WTC11 (cell line): ENCODE measurements around the gene ATG7. TPM values are rescaled to one million over a fixed set of nuclear protein-coding genes. Genes with fewer than 3 reads are reported as not detected.

Source experiments
- ATAC-seq: fragments of 200-7000 bp; cut with Tn5 transposase; 2 replicates; pipeline ENCODE4 v1.10.0; 2021; ENCODE audit warnings: mild to moderate bottlenecking, moderate library complexity
- CTCF ChIA-PET: fragments of 300-600 bp; sonication (Branson Sonifier 250); formaldehyde crosslinking; loops from one replicate; lab custom pipeline; 2021; ENCODE audit warnings: antibody characterized with exemption; lab: Charles Lee
- POLR2A ChIA-PET: fragments of 350-600 bp; sonication (Branson Sonifier 250); formaldehyde crosslinking; loops from one replicate; lab custom pipeline; 2021; ENCODE audit warnings: antibody characterized with exemption; lab: Charles Lee
- DNase-seq: peaks from one replicate; pipeline ENCODE4 v3.0.0; 2021; ENCODE audit warnings: low spot score
- H3K27ac Mint-ChIP-seq: 2 replicates; pipeline ENCODE4 v1.8.0; 2021; ENCODE audit warnings: mixed read lengths
- H3K27me3 Mint-ChIP-seq: 2 replicates; pipeline ENCODE4 v1.8.0; 2021; ENCODE audit warnings: low read depth, mild to moderate bottlenecking, moderate library complexity, mixed read lengths
- H3K36me3 Mint-ChIP-seq: 2 replicates; pipeline ENCODE4 v1.8.0; 2021; ENCODE audit warnings: mixed read lengths
- H3K4me1 Mint-ChIP-seq: 2 replicates; pipeline ENCODE4 v1.8.0; 2022; ENCODE audit warnings: mixed read lengths
- H3K4me3 Mint-ChIP-seq: 2 replicates; pipeline ENCODE4 v1.8.0; 2021; ENCODE audit warnings: mild to moderate bottlenecking, moderate library complexity, mixed read lengths
- H3K9me3 Mint-ChIP-seq: 2 replicates; pipeline ENCODE4 v1.8.0; 2021; ENCODE audit warnings: mixed read lengths
- CREM ChIP-seq: sonication (generic); formaldehyde crosslinking; IDR thresholded peaks from 2 replicates; pipeline ENCODE4 v1.8.1; 2022; ENCODE audit warnings: mild to moderate bottlenecking, missing genetic modification reagents, moderate library complexity
- IRF1 ChIP-seq: sonication (generic); formaldehyde crosslinking; IDR thresholded peaks from 2 replicates; pipeline ENCODE4 v1.8.0; 2023; ENCODE audit warnings: missing genetic modification reagents
- JAZF1 ChIP-seq: fragments of 250-450 bp; sonication (Bioruptor Pico); IDR thresholded peaks from 2 replicates; pipeline ENCODE4 v1.9.0; 2021; ENCODE audit warnings: moderate library complexity, mild to moderate bottlenecking, inconsistent platforms
- MYBL2 ChIP-seq: sonication (generic); formaldehyde crosslinking; IDR thresholded peaks from 2 replicates; pipeline ENCODE4 v1.8.1; 2023; ENCODE audit warnings: mild to moderate bottlenecking, moderate library complexity, missing genetic modification reagents
- NR2C2 ChIP-seq: sonication (generic); formaldehyde crosslinking; IDR thresholded peaks from 2 replicates; pipeline ENCODE4 v1.8.0; 2022; ENCODE audit warnings: mild to moderate bottlenecking, missing genetic modification reagents
- OVOL2 ChIP-seq: fragments of 250-450 bp; sonication (Bioruptor Pico); IDR thresholded peaks from 2 replicates; pipeline ENCODE4 v1.9.0; 2021; ENCODE audit warnings: mild to moderate bottlenecking, borderline replicate concordance
- PRDM15 ChIP-seq: sonication (generic); formaldehyde crosslinking; IDR thresholded peaks from 2 replicates; pipeline ENCODE4 v1.8.0; 2022; ENCODE audit warnings: missing genetic modification reagents
- PRRX2 ChIP-seq: fragments of 250-450 bp; sonication (Bioruptor Pico); IDR thresholded peaks from 2 replicates; pipeline ENCODE4 v1.8.0; 2021; ENCODE audit warnings: mild to moderate bottlenecking
- RORB ChIP-seq: fragments of 250-450 bp; sonication (Bioruptor Pico); IDR thresholded peaks from 2 replicates; pipeline ENCODE4 v1.9.0; 2021; ENCODE audit warnings: mild to moderate bottlenecking
- TEAD4 ChIP-seq: sonication (generic); formaldehyde crosslinking; IDR thresholded peaks from 2 replicates; pipeline ENCODE4 v1.8.0; 2022; ENCODE audit warnings: mild to moderate bottlenecking, missing genetic modification reagents
- ZBTB43 ChIP-seq: sonication (generic); formaldehyde crosslinking; IDR thresholded peaks from 2 replicates; pipeline ENCODE4 v1.8.1; 2023; ENCODE audit warnings: mild to moderate bottlenecking, missing genetic modification reagents
- ZNF317 ChIP-seq: sonication (generic); formaldehyde crosslinking; IDR thresholded peaks from 2 replicates; pipeline ENCODE4 v1.8.1; 2023; ENCODE audit warnings: low read depth, mild to moderate bottlenecking, moderate library complexity, missing genetic modification reagents, borderline replicate concordance
- ZNF423 ChIP-seq: fragments of 250-450 bp; sonication (Bioruptor Pico); IDR thresholded peaks from 2 replicates; pipeline ENCODE4 v2.1.2; 2022; ENCODE audit warnings: mild to moderate bottlenecking, moderate library complexity
- ZNF671 ChIP-seq: fragments of 250-450 bp; sonication (Bioruptor Pico); IDR thresholded peaks from 2 replicates; pipeline ENCODE4 v1.8.0; 2021; ENCODE audit warnings: mild to moderate bottlenecking
- total RNA-seq: library from RNA; stranded (reverse); gene quantifications from 3 replicates; pipeline ENCODE4 v1.2.3, GENCODE V29; 2021
- TF ChIP-seq, protein P1 (sequence below): sonication (generic); formaldehyde crosslinking; IDR thresholded peaks from 2 replicates; pipeline ENCODE4 v1.8.1; 2022; ENCODE audit warnings: mild to moderate bottlenecking, missing genetic modification reagents, moderate library complexity, borderline replicate concordance
- TF ChIP-seq, protein P2 (sequence below): sonication (generic); formaldehyde crosslinking; conservative IDR thresholded peaks from 2 replicates; pipeline ENCODE4 v1.8.1; 2023; ENCODE audit warnings: mild to moderate bottlenecking, low read depth, missing genetic modification reagents, moderate library complexity

Gene ATG7
- total RNA-seq, 1 experiment from 2014 or later = 17.5 TPM

- Mint-ChIP-seq H3K4me3 (no peak overlapping the region), H3K36me3 (peaks cover 7% of the 10 kb centered on the region; the same call in 1 of the 2 replicates), H3K27me3 (no peaks in the 10 kb centered on the region)
- TF ChIP-seq NR2C2 (no peak), ZNF423 (CRISPR knock-in tag) (no peak), MYBL2 (CRISPR knock-in tag) (no peak), JAZF1 (CRISPR knock-in tag) (no peak), RORB (CRISPR knock-in tag) (no peak), OVOL2 (CRISPR knock-in tag) (no peak)
- TF ChIP-seq, protein P1, sequence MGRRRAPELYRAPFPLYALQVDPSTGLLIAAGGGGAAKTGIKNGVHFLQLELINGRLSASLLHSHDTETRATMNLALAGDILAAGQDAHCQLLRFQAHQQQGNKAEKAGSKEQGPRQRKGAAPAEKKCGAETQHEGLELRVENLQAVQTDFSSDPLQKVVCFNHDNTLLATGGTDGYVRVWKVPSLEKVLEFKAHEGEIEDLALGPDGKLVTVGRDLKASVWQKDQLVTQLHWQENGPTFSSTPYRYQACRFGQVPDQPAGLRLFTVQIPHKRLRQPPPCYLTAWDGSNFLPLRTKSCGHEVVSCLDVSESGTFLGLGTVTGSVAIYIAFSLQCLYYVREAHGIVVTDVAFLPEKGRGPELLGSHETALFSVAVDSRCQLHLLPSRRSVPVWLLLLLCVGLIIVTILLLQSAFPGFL (CRISPR knock-in tag) = no peak
- TF ChIP-seq, all 79 proteins: peak for 0
- Mint-ChIP-seq H3K27ac (peak overlapping the region; percentile 3; the same call in 1 of the 2 replicates), H3K9me3 (no peaks in the 10 kb centered on the region), H3K4me1 (peaks cover 9% of the 10 kb centered on the region)
- DNase-seq (no peak), ATAC-seq (no peak)
- CTCF ChIA-PET = no interaction called here
- POLR2A ChIA-PET = interaction anchor here (0.5 kb wide), 1 partner anchor 32 kb away, joined by 5 read pairs; no protein-coding TSS in a partner anchor
These were observed 292.9 kb downstream of the ATG7 start for GRCh38 chr3:11565072-11565471.

GRCh38 chr3:11565492-11565891, 293.3 kb downstream of the ATG7 start:
- ATAC-seq (no peak), DNase-seq (no peak)
- Mint-ChIP-seq H3K27ac (peak overlapping the region; percentile 3; the same call in 1 of the 2 replicates), H3K4me1 (peaks cover 6% of the 10 kb centered on the region; the same call in 1 of the 2 replicates), H3K27me3 (no peaks in the 10 kb centered on the region), H3K36me3 (peaks cover 7% of the 10 kb centered on the region; the same call in 1 of the 2 replicates), H3K9me3 (no peaks in the 10 kb centered on the region), H3K4me3 (no peak overlapping the region)
- ChIA-PET CTCF (no interaction called here), POLR2A (interaction anchor here (0.5 kb wide), 1 partner anchor 32 kb away, joined by 5 read pairs; no protein-coding TSS in a partner anchor)
- TF ChIP-seq ZNF423 (CRISPR knock-in tag) (no peak), NR2C2 (no peak)
- TF ChIP-seq, protein P2, sequence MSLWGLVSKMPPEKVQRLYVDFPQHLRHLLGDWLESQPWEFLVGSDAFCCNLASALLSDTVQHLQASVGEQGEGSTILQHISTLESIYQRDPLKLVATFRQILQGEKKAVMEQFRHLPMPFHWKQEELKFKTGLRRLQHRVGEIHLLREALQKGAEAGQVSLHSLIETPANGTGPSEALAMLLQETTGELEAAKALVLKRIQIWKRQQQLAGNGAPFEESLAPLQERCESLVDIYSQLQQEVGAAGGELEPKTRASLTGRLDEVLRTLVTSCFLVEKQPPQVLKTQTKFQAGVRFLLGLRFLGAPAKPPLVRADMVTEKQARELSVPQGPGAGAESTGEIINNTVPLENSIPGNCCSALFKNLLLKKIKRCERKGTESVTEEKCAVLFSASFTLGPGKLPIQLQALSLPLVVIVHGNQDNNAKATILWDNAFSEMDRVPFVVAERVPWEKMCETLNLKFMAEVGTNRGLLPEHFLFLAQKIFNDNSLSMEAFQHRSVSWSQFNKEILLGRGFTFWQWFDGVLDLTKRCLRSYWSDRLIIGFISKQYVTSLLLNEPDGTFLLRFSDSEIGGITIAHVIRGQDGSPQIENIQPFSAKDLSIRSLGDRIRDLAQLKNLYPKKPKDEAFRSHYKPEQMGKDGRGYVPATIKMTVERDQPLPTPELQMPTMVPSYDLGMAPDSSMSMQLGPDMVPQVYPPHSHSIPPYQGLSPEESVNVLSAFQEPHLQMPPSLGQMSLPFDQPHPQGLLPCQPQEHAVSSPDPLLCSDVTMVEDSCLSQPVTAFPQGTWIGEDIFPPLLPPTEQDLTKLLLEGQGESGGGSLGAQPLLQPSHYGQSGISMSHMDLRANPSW (CRISPR knock-in tag) = no peak

DNA sequence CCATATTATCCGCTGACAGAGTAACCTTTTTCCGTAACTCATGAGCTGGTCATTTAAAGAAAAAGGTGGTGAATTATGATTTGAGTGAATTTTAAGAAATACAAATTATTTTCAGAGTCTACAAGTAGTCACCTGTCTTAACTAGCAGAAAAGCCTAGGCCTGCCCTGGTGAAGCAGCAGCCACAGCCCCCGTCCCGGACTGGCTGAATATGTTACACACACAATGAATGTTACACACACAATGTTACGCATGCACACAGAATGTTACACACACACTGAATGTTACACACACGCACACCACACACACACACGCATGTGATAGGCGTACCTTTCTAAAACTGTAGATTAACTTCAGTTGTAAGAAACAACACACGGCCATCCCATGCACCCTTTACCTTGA, 293.7 kb downstream of the ATG7 start:
- 0 out of 2 replicates have a peak overlapping the region, but pooled peaks have one; percentile 24 for H3K27ac Mint-ChIP-seq
- H3K27me3 Mint-ChIP-seq = no peaks in the 10 kb centered on the region
- H3K4me1 Mint-ChIP-seq = peaks cover 6% of the 10 kb centered on the region; the same call in 1 of the 2 replicates
- H3K36me3 Mint-ChIP-seq = peaks cover 7% of the 10 kb centered on the region; the same call in 1 of the 2 replicates
- DNase-seq (no peak), ATAC-seq (no peak)
- TF ChIP-seq PRRX2 (CRISPR knock-in tag) = no peak
- TF ChIP-seq, protein P1 (CRISPR knock-in tag) = no peak
- TF ChIP-seq ZNF671 (CRISPR knock-in tag) = no peak
- TF ChIP-seq, protein P2 (CRISPR knock-in tag) = no peak
- TF ChIP-seq IRF1 (CRISPR knock-in tag) = no peak
- TF ChIP-seq ZNF317 = no peak
- no peak for TF ChIP-seq ZBTB43 (CRISPR knock-in tag)
- no peak for TF ChIP-seq CREM (CRISPR knock-in tag)
- TF ChIP-seq TEAD4 (CRISPR knock-in tag) = no peak
- TF ChIP-seq PRDM15 (CRISPR knock-in tag) = no peak
- H3K9me3 Mint-ChIP-seq = no peaks in the 10 kb centered on the region
- CTCF ChIA-PET = interaction anchor here (1.4 kb wide), 1 partner anchor 85 kb away, joined by 3 read pairs; no protein-coding TSS in a partner anchor
- POLR2A ChIA-PET = no interaction called here
- H3K4me3 Mint-ChIP-seq = no peak overlapping the region
